ENCODE data around the gene NAALADL2.
"Not testable (repeated sequence)": the region's sequence is repeated elsewhere in the genome, so short reads cannot be mapped to it uniquely, and the experiment has no call there.

Gene NAALADL2

GRCh38 chr3:175222356-175222755, 363.2 kb downstream of the NAALADL2 start:
- no peak for DNase-seq

- DNase-seq, result no peak
Observed at GRCh38 chr3:175224051-175224450, 364.9 kb downstream of the NAALADL2 start.

- no peak for DNase-seq
Observed at GRCh38 chr3:175226444-175226843, 367.3 kb downstream of the NAALADL2 start.

GRCh38 chr3:175227126-175227525, 368.0 kb downstream of the NAALADL2 start:
- no peak for DNase-seq

- DNase-seq, result no peak
Observed at GRCh38 chr3:175233957-175234940, 375.1 kb downstream of the NAALADL2 start.

GRCh38 chr3:175238801-175239200, 379.7 kb downstream of the NAALADL2 start:
- DNase-seq, result peak; percentile 75 to 81

GRCh38 chr3:175240921-175241320, 381.8 kb downstream of the NAALADL2 start:
- no peak for DNase-seq

GRCh38 chr3:175242243-175242642, 383.1 kb downstream of the NAALADL2 start:
- no peak for DNase-seq

- DNase-seq, result no peak
Observed at GRCh38 chr3:175246234-175246633, 387.1 kb downstream of the NAALADL2 start.

- DNase-seq, result no peak
Observed at GRCh38 chr3:175246766-175247165, 387.6 kb downstream of the NAALADL2 start.

- no peak for DNase-seq
Observed at GRCh38 chr3:175247629-175248028, 388.5 kb downstream of the NAALADL2 start.

- DNase-seq, result no peak
Observed at GRCh38 chr3:175248832-175249231, 389.7 kb downstream of the NAALADL2 start.

- DNase-seq, result no peak
Observed at GRCh38 chr3:175255698-175256097, 396.6 kb downstream of the NAALADL2 start.

- no peak for DNase-seq
Observed at GRCh38 chr3:175257123-175257522, 398.0 kb downstream of the NAALADL2 start.

- no peak for DNase-seq
Observed at GRCh38 chr3:175258763-175259162, 399.6 kb downstream of the NAALADL2 start.

GRCh38 chr3:175260145-175260794, 401.1 kb downstream of the NAALADL2 start:
- no peak for DNase-seq

- DNase-seq, result no peak
Observed at GRCh38 chr3:175266478-175266877, 407.3 kb downstream of the NAALADL2 start.

GRCh38 chr3:175267121-175267531, 408.0 kb downstream of the NAALADL2 start:
- DNase-seq, result no peak

GRCh38 chr3:175267561-175267960, 408.4 kb downstream of the NAALADL2 start:
- DNase-seq, result no peak

- DNase-seq, result no peak
Observed at GRCh38 chr3:175269394-175269793, 410.3 kb downstream of the NAALADL2 start.

- DNase-seq, result peak in 1 of 2 experiments; percentile 11
Observed at GRCh38 chr3:175270198-175270837, 411.2 kb downstream of the NAALADL2 start.

GRCh38 chr3:175270866-175271265, 411.7 kb downstream of the NAALADL2 start:
- DNase-seq, result no peak

GRCh38 chr3:175271465-175271864, 412.3 kb downstream of the NAALADL2 start:
- not testable (repeated sequence) for DNase-seq

Measured in NCI-H187 (cell line).